GM23248 (cell line): ENCODE results near the gene PRR5.

Source experiments
- EZH2 ChIP-seq: fragments of 200-600 bp; sonication (generic); IDR thresholded peaks from 2 replicates; pipeline ENCODE4 v1.6.1; 2018; ENCODE audit warnings: antibody characterized with exemption, mild to moderate bottlenecking; ENCODE audit not compliant: insufficient read depth, poor library complexity, severe bottlenecking
- EZH2phosphoT487 ChIP-seq: fragments of 200-600 bp; sonication (generic); IDR thresholded peaks from 2 replicates; pipeline ENCODE4 v1.6.1; 2018; ENCODE audit warnings: antibody characterized with exemption, moderate library complexity, mild to moderate bottlenecking, low read depth; ENCODE audit not compliant: insufficient read depth

GRCh38 chr22:44705022-44705297, 3.0 kb downstream of the PRR5 start:
- TF ChIP-seq EZH2 (no peak), EZH2phosphoT487 (no peak)
